ENCODE data around the gene MAS1L.

- TF ChIP-seq EZH2 (IDR thresholded peaks at IDR 0.05; ENCODE audit: insufficient read depth, poor library complexity, severe bottlenecking): no peak
- no peak for TF ChIP-seq EZH2phosphoT487 (IDR thresholded peaks at IDR 0.05; ENCODE audit: insufficient read depth, low read depth)
Observed at GRCh38 chr6:29528300-29528931, 40.7 kb upstream of the MAS1L start.
